Thoracic aorta (tissue), 2 donors: Measurements from ENCODE around the gene POLR2B. TPM values are rescaled to one million over a fixed set of nuclear protein-coding genes. Genes with fewer than 3 reads are reported as not detected.

Experiments
- ATAC-seq: fragments of 150-250 bp; one replicate; pipeline ENCODE4 v1.8.0; 2017; ENCODE audit warnings: low read depth; ENCODE audit not compliant: insufficient number of reproducible peaks, low FRiP score
- DNase-seq: peaks from one replicate; pipeline ENCODE4 v3.0.0-alpha.2; 2020; ENCODE audit warnings: low spot score
- H3K27ac ChIP-seq, 2 donors: fragments of 200-600 bp; sonication (generic); 1 replicate in 1 of 2; 2 replicates in 1 of 2; pipeline ENCODE4 v1.5.1; 2016; ENCODE audit warnings: mild to moderate bottlenecking in 2 of 2, moderate library complexity in 2 of 2
- H3K27me3 ChIP-seq: fragments of 200-600 bp; sonication (generic); replicated peaks from 2 replicates; pipeline ENCODE4 v1.6.0; 2016; ENCODE audit warnings: mild to moderate bottlenecking; ENCODE audit not compliant: insufficient read depth
- H3K36me3 ChIP-seq: fragments of 200-600 bp; sonication (generic); one replicate; pipeline ENCODE4 v1.5.1; 2016
- H3K4me1 ChIP-seq, 2 donors: fragments of 200-600 bp; sonication (generic); 1 replicate in 1 of 2; 2 replicates in 1 of 2; pipeline versions ENCODE4 v1.5.1 to v1.6.0; 2016; ENCODE audit warnings: low read depth in 2 of 2, mild to moderate bottlenecking in 1 of 2; ENCODE audit not compliant: control insufficient read depth in 1 of 2
- H3K4me3 ChIP-seq: fragments of 200-600 bp; sonication (generic); 2 replicates; pipeline ENCODE4 v1.5.1; 2016; ENCODE audit warnings: mild to moderate bottlenecking
- H3K9me3 ChIP-seq: fragments of 200-600 bp; sonication (generic); 2 replicates; pipeline ENCODE4 v1.5.1; 2016
- CTCF ChIP-seq: fragments of 200-600 bp; sonication (generic); IDR thresholded peaks from one replicate; pipeline ENCODE4 v1.5.1; 2019; ENCODE audit warnings: antibody characterized with exemption
- total RNA-seq, 2 donors: library from RNA; depleted of rRNA; stranded (reverse); fragments of >200 nt; gene quantifications; one replicate each; pipeline versions ENCODE4 v1.1.0 to v1.2.3, GENCODE V29; 2016

The POLR2B gene
- total RNA-seq, 2 donors from 2014 or later, result 48.3 to 98.5 TPM

DNA sequence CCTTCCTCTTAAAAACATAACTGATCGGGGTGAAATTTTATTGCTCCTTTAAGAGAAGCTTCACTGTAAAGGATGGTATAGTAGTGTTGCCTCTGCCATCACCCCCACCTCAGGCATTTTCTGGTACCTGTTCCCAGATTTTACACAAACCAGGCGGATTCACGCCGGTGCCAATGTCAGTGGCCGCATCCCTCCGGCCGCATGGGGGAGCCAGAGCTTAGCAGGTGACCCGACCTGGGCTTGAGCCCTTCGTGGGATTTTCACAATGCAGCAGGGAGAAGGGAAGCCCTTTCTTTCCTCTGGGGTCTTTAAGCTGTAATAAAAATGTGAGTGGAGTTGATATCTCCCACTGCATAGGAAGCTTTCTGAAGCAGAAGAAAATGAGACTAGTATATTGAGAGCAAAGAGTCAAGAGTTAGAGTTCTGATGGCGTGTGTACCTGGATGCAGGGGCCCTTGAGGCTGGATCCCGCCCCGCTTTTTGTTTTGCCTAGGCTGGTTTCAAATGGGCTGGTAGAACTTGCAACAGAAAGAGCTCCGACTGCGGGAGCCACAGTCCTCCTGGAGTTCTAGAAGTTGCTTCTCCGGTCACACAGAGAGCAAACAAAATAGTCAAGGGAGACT is 59.4 kb downstream of the POLR2B start:
- Histone ChIP-seq H3K27me3 (no peaks in the 10 kb centered on the region), H3K4me3 (no peak overlapping the region), H3K4me1 (peaks cover 42 to 85% of the 10 kb centered on the region in 2 donors), H3K9me3 (no peaks in the 10 kb centered on the region), H3K36me3 (peaks cover 12% of the 10 kb centered on the region), H3K27ac (peak overlapping the region; percentile 64 to 89)
- TF ChIP-seq CTCF, result peak; percentile 84
- no peak for ATAC-seq
- no peak for DNase-seq

DNA sequence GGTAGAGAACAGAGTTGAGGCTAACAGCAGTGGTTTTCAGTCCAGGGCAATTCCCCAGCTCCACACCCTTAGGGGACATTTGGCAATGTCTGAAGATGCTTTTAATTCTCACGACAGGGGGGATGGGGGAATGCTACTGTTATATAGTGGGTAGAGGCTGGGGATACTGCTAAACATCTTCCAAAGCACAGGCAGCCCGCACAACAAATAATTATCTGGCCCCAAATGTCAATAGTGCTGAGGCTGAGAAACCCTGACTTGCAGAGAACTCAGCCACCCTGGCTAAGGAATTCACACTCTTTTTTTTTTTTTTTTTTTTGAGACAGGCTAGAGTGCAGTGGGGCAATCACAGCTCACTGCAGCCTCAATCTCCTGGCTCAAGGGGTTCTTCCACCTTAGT is 60.6 kb downstream of the POLR2B start:
- ATAC-seq (no peak), DNase-seq (no peak)
- no peaks in the 10 kb centered on the region for H3K9me3 ChIP-seq
- H3K36me3 ChIP-seq, result peaks cover 8% of the 10 kb centered on the region
- TF ChIP-seq CTCF, result no peak
- H3K27ac ChIP-seq, result peak overlapping the region; percentile 64 to 89
- peaks cover 53 to 97% of the 10 kb centered on the region in 2 donors for H3K4me1 ChIP-seq
- no peak overlapping the region for H3K4me3 ChIP-seq
- no peaks in the 10 kb centered on the region for H3K27me3 ChIP-seq

GRCh38 chr4:57040510-57040909 is 61.8 kb downstream of the POLR2B start:
- Histone ChIP-seq H3K9me3 (no peaks in the 10 kb centered on the region), H3K27me3 (no peaks in the 10 kb centered on the region), H3K4me1 (peaks cover 60 to 99% of the 10 kb centered on the region in 2 donors), H3K36me3 (peaks cover 8% of the 10 kb centered on the region), H3K4me3 (no peak overlapping the region), H3K27ac (peak overlapping the region; percentile 89 to 95)
- ATAC-seq (no peak), DNase-seq (no peak)
- no peak for TF ChIP-seq CTCF

GRCh38 chr4:57041020-57041419 is 62.3 kb downstream of the POLR2B start:
- ATAC-seq (no peak), DNase-seq (no peak)
- Histone ChIP-seq H3K9me3 (no peaks in the 10 kb centered on the region), H3K36me3 (peaks cover 8% of the 10 kb centered on the region), H3K27ac (peak overlapping the region; percentile 89 to 95), H3K27me3 (no peaks in the 10 kb centered on the region), H3K4me3 (no peak overlapping the region), H3K4me1 (peaks cover 65 to 99% of the 10 kb centered on the region in 2 donors)
- TF ChIP-seq CTCF, result no peak

DNA sequence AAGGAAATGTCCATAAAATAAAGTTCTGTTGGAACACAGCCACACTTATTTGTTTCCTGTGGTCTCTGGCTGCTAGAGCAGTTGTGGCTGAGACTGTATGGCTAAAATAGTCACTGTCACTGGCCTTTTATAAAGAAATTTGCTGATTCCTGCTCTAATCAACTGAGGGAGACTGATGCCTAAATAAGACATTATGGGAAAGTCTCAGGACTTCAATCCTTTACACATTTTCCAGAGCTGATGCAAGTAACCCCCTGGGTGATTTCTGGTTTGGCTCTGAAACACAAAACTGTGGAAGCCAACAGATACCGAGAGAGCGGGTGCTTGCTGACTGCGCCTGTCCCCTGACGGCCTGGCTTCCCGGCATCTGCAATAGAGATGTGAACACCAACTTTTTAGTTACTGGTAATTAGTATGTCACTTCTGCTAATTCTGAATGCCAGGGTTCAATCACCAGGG is 64.0 kb downstream of the POLR2B start:
- H3K9me3 ChIP-seq, result no peaks in the 10 kb centered on the region
- ATAC-seq, result no peak
- H3K27ac ChIP-seq, result peak overlapping the region; percentile 89 to 95
- TF ChIP-seq CTCF, result no peak
- no peak for DNase-seq
- no peaks in the 10 kb centered on the region for H3K27me3 ChIP-seq
- H3K4me1 ChIP-seq, result peaks cover 74 to 94% of the 10 kb centered on the region in 2 donors
- peaks cover 8% of the 10 kb centered on the region for H3K36me3 ChIP-seq
- peak overlapping the region; percentile 28 for H3K4me3 ChIP-seq
